ENCODE data around the gene TFCP2.

TFCP2 gene

GRCh38 chr12:51197736-51198567 is 25.0 kb upstream of the TFCP2 start:
- no peak for DNase-seq

GRCh38 chr12:51196547-51196946 is 23.6 kb upstream of the TFCP2 start:
- DNase-seq, result no peak

- DNase-seq, result no peak
Observed at GRCh38 chr12:51195841-51196240, 22.9 kb upstream of the TFCP2 start.

DNA sequence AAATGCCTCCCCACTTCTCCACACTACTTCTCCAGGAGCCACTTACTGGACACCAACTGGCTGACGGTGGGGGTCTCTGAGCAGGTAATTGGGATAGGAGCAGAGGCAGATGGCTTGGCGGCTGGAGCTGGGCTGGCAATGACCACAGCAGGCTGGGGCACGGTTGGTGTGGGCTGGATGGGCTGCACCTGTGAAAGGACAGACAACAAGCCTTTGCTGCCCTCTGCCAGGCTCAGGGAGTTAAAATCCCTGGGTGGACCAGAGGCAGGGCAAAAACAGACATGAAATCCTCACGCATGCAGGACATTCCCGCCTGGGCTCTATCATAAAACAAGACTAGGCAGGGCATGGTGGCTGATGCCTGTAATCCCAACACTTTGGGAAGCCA is 19.3 kb upstream of the TFCP2 start:
- no peak for DNase-seq

GRCh38 chr12:51191516-51192283 is 18.8 kb upstream of the TFCP2 start:
- DNase-seq, result no peak

DNA sequence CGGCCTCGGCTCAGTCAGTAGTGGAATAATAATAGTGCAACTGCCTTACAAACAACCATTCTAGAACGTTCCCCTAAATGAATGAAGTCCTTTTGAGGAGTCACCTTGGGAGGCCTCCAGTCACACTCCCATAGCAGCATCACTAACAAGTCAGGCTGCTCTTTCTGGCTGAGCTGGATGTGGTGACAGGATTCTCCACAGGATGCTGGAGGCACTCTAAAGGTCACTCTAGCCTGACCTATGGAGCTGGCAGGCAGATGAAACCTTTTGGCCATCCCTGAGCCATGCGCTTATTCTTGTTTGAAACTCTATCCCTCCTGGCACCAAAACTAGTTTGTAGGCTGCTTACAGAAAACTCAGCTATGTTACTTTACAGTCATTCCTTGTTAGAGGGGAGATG is 17.9 kb upstream of the TFCP2 start:
- DNase-seq, result no peak

- no peak for DNase-seq
Observed at GRCh38 chr12:51189790-51190355, 16.9 kb upstream of the TFCP2 start.

- no peak for DNase-seq
Observed at GRCh38 chr12:51188359-51189051, 15.6 kb upstream of the TFCP2 start.

GRCh38 chr12:51187370-51187987 is 14.5 kb upstream of the TFCP2 start:
- DNase-seq, result no peak

DNA sequence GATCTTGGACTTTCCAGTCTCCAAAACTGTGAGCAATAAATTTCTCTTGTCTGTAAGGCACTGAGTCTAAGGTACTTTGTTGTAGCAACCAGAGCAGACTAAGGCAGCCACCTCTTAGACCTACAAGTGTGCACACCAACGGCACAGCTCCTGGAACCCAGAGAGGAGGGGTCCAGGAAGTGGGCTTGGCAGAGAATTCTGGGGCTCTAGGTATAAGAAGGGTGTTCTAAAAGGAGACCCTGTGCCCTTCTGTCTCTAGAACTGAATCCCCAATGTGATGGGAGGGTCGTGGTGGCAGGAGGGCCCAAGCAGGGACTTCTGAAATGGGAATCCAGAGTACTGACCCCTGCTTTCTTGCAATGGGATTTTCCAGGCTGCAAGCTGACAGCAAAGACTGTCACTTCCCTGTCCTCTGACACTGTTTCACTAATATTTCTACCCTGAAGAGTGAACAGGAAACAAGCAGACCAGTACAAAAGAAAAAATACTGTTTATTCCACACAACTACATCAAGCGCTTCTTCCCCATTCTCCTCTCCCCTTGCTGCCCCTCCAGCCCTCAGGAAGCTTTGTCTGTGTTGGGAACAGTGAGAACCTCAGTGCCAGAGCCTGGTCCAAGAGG is 13.6 kb upstream of the TFCP2 start:
- no peak for DNase-seq

DNA sequence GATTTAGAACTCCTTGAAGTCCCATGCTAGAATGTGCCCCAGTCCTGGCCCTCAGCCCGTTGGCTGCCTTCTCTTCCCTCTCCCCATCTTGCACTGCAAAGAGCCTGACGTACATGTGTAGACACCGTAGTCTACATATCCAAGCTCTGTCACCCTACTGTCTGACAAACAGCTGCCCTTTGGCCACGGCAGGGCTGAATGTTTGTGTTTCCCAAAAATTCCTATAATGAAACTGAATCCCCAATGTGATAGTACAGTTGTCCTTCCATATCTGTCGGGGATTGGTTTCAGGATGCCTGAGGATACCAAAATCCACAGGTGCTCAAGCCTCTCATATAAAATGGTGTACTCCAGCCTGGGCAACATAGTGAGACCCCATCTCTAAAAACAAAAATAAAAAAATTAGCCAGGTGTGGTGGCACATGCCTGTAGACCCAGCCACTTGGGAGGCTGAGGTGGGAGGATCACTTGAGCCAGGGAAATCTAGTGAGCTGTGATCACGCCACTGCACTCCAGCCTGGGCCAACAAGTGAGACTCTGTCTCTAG is 12.3 kb upstream of the TFCP2 start:
- no peak for DNase-seq

DNA sequence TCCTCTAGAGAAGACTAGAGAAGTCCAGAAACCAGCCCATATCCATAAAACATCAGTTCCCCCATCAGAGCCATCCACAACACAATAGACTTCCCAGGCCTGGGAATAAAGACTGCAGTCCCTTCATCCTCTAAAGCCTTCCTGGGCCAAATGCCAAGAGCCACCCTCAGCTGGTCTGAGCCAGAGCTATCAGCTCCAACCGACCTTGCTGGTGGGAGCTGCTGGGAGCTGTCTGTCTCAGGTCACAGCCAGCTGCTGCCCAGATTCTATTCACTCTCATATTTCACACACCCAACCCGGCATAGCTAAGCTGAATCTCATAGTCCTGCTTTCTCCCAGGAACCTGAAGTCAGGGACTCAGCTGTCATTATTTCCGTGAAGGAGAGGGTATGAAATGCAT is 10.9 kb upstream of the TFCP2 start:
- no peak for DNase-seq

- DNase-seq, result no peak
Observed at GRCh38 chr12:51183349-51183748, 10.4 kb upstream of the TFCP2 start.

- no peak for DNase-seq
Observed at GRCh38 chr12:51181558-51181957, 8.6 kb upstream of the TFCP2 start.

DNA sequence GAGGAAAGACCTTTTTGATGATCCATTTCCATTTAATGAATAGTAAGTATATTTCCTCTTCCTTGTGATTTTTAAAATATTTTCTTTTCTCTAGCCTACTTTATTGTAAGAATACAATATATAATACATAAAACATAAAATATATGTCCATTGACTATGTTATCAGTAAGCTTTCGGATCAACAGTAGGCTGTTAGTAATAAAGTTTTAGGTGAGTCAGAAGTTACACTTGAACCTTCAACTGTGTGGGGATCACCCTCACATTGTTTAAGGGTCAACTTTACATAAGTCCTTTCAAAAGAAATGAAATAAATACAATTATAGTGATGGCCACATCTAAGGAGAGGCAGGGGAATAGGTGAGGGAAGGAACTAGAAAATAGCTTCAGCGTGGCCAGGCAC is 5.0 kb upstream of the TFCP2 start:
- DNase-seq, result no peak

DNA sequence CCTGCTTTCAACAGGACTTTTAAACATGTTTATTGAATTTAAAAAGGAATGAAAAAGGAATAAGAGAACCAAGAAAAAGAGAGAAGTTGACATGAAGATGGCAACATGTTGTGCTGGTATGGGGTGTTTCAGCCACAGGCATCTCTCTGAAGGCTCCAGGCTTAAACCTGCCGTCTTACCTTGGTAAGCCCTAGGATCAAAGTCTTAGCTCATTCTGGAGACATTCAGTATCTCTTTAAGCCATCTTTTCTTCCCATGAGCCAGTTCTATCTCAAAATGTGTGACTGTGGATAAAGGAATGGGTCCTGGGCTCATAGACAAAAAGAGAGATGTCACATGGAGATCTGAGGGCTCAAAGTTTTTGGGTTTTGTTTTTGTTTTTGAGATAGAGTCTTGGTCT is 1.6 kb upstream of the TFCP2 start:
- no peak for DNase-seq

- no peak for DNase-seq
Observed at GRCh38 chr12:51171884-51172514, 936 bp downstream of the TFCP2 start.

DNA sequence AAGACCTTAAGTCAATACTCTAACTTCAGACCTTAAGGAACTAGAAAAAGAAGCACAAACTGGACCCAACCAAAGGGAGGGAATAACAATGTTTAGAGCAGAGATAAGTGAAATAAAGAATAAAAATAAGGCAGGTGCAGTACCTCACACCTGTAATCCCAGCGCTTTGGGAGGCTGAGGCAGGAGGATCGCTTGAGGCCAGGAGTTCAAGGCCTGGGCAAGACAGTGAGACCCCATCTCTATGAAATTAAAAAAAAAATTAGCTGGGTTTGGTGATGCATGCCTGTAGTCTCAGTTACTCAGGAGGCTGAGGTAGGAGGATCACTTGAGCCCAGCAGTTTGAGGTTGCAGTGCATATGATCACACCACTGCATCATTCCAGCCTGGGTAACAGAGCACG is 9.1 kb downstream of the TFCP2 start:
- DNase-seq, result no peak

- DNase-seq, result no peak
Observed at GRCh38 chr12:51162217-51162616, 10.7 kb downstream of the TFCP2 start.

GRCh38 chr12:51160814-51161459 is 12.0 kb downstream of the TFCP2 start:
- no peak for DNase-seq

DNA sequence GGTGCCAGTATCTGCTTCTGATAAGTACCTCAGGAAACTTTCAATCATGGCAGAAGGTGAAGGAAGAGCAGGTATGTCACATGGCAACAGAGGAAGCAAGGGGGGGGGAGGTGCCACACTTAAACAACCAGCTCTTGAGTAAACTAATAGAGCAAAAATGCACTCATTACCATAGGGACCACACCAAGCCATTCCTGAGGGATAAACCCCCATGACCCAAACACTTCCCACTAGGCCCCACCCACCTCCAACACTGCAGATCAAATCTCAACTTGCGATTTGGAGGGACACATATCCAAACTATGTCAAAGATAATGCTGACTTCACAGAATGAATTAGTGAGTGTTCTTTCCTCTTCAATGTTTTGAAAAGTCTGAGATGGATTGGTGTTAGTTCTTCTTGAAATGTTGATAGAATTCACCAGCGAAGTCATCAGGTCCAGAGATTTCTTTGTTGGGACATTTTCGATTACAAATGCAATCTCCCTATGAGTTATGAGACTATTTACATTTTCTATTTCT is 16.6 kb downstream of the TFCP2 start:
- DNase-seq, result no peak
